MCF 10A (cell line): Measurements from ENCODE around the gene CRACR2B. TPM values are rescaled to one million over a fixed set of nuclear protein-coding genes. Genes with fewer than 3 reads are reported as not detected.

ENCODE experiments used
- BruUV-seq: library from RNA; stranded (reverse); fragments of 400-500 nt; replicated peaks from 2 replicates; lab custom pipeline; 2021; lab: Mats Ljungman, UMichigan
- CTCF ChIA-PET: fragments of 300-600 bp; sonication (Branson Sonifier 250); formaldehyde crosslinking; extraction: SDS; loops from one replicate; lab custom pipeline; 2021; ENCODE audit warnings: antibody characterized with exemption, inconsistent platforms; lab: Yijun Ruan, JAX
- POLR2A ChIA-PET: fragments of 300-600, 350-650 bp; sonication (Branson Sonifier 250); formaldehyde crosslinking; extraction: SDS; loops from one replicate; lab custom pipeline; 2020; ENCODE audit warnings: antibody characterized with exemption, inconsistent platforms; lab: Yijun Ruan, JAX
- DNase-seq: peaks from one replicate; pipeline ENCODE4 v3.0.0-alpha.2; 2018; ENCODE audit not compliant: unreplicated experiment
- H3K27ac Mint-ChIP-seq: one replicate; pipeline ENCODE4 v1.8.0; 2022; ENCODE audit warnings: mild to moderate bottlenecking, low read depth, mixed read lengths; ENCODE audit not compliant: unreplicated experiment
- H3K27me3 Mint-ChIP-seq: one replicate; pipeline ENCODE4 v1.8.0; 2022; ENCODE audit warnings: mixed read lengths; ENCODE audit not compliant: insufficient read depth, unreplicated experiment
- H3K36me3 Mint-ChIP-seq: one replicate; pipeline ENCODE4 v1.8.0; 2022; ENCODE audit warnings: mild to moderate bottlenecking, moderate library complexity, mixed read lengths; ENCODE audit not compliant: insufficient read depth, unreplicated experiment
- H3K4me1 Mint-ChIP-seq: one replicate; pipeline ENCODE4 v1.8.0; 2022; ENCODE audit warnings: mixed read lengths; ENCODE audit not compliant: insufficient read depth, unreplicated experiment
- H3K4me3 Mint-ChIP-seq: one replicate; pipeline ENCODE4 v1.8.0; 2022; ENCODE audit warnings: mild to moderate bottlenecking, moderate library complexity, mixed read lengths; ENCODE audit not compliant: unreplicated experiment
- H3K9me3 Mint-ChIP-seq: one replicate; pipeline ENCODE4 v1.8.0; 2022; ENCODE audit warnings: mixed read lengths; ENCODE audit not compliant: unreplicated experiment
- CTCF ChIP-seq: fragments of 200-600 bp; IDR thresholded peaks from one replicate; pipeline ENCODE4 v1.8.0; 2022; ENCODE audit warnings: antibody characterized with exemption, mild to moderate bottlenecking; ENCODE audit not compliant: unreplicated experiment
- intact Hi-C: fragments of 100-400 bp; cut with micrococcal nuclease; formaldehyde crosslinking; loops from 2 replicates; pipeline ENCODE4 v1.14.1; 2022
- total RNA-seq: library from RNA; stranded (reverse); gene quantifications from 2 replicates; pipeline ENCODE4 v1.2.3, GENCODE V29; 2022

CRACR2B gene
- total RNA-seq, 1 experiment from 2014 or later, result 1.2 TPM

DNA sequence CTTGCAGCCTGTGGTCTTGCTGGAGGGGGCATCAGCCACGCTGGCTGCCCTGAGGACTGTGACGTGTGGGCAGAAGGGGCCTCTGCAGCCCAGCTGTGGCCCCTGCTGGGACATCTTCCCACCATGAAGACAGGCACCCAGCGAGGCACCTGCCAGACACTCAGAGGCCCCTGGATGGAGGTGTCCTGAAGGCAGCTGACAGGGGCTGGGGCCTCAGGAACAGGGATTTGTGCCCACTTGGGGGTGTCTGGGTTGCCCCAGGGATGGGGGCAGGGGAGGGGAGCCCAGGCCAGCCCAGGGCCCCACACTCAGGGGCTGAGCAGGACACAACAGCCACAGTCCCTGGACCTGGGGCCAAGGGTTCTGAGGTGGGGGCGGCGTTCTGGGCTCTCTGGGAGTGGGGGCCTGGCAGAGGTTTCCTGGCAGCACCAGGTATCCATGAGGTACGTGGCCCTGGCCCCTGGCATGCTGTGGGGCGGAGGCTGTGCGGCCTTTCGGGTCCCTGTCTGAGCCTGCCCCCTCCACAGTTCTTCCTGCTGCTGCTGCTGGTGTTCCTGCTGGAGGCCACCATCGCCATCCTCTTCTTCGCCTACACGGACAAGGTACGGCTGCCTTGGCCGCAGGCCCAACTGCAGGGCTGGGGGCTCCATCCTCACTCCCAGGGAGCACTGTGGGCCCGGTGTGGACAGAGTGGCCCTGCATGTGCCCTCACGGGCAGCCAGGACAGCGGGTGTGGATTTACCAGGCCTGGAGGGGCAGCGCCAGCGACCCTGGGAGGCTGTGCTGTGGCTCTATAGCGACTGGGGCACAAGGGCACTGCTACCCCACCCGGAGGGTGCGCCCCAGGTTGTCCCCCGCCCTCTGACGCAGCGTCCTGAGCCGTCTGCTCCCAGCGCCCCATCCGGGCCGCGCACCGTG, 36.5 kb downstream of the CRACR2B start:
- intact Hi-C loops, result no loop called here
- DNase-seq, result no peak
- Mint-ChIP-seq H3K9me3 (no peaks in the 10 kb centered on the region), H3K4me1 (no peaks in the 10 kb centered on the region), H3K27ac (no peak overlapping the region), H3K27me3 (no peaks in the 10 kb centered on the region), H3K36me3 (peaks cover 75% of the 10 kb centered on the region), H3K4me3 (no peak overlapping the region)
- ChIA-PET CTCF (interaction anchor here (0.7 to 1.4 kb wide), 2 partner anchors 16 to 64 kb away, joined by 3 to 4 read pairs; no protein-coding TSS in a partner anchor), POLR2A (interaction anchor here (0.7 to 1.0 kb wide), 3 partner anchors 17 to 625 kb away, joined by 3 to 4 read pairs (median 3); no protein-coding TSS in a partner anchor)
- no peak for TF ChIP-seq CTCF
- BruUV-seq, result no TSS peak

- Mint-ChIP-seq H3K4me1 (no peaks in the 10 kb centered on the region), H3K27ac (no peak overlapping the region), H3K27me3 (no peaks in the 10 kb centered on the region), H3K9me3 (no peaks in the 10 kb centered on the region), H3K36me3 (peaks cover 75% of the 10 kb centered on the region), H3K4me3 (no peak overlapping the region)
- TF ChIP-seq CTCF, result no peak
- BruUV-seq, result no TSS peak
- DNase-seq, result no peak
- CTCF ChIA-PET, result no interaction called here
- intact Hi-C loops, result no loop called here
- POLR2A ChIA-PET, result interaction anchor here (0.7 to 3.4 kb wide), 2 partner anchors 18 to 625 kb away, joined by 3 to 14 read pairs; no protein-coding TSS in a partner anchor
Observed at GRCh38 chr11:864898-865297, 37.2 kb downstream of the CRACR2B start.

GRCh38 chr11:865462-866430, 38.0 kb downstream of the CRACR2B start:
- Mint-ChIP-seq H3K36me3 (peaks cover 78% of the 10 kb centered on the region), H3K27me3 (no peaks in the 10 kb centered on the region), H3K9me3 (no peaks in the 10 kb centered on the region), H3K4me1 (no peaks in the 10 kb centered on the region), H3K4me3 (no peak overlapping the region), H3K27ac (no peak overlapping the region)
- intact Hi-C loops, result no loop called here
- no peak for TF ChIP-seq CTCF
- BruUV-seq, result no TSS peak
- ChIA-PET POLR2A (interaction anchor here (3.4 kb wide), 1 partner anchor 19 kb away, joined by 14 read pairs; no protein-coding TSS in a partner anchor), CTCF (no interaction called here)
- no peak for DNase-seq
